Measurements from ENCODE around the gene LRRC70.

GRCh38 chr5:62576570-62577170 is 1.9 kb upstream of the LRRC70 start:
- no peak for TF ChIP-seq CTCF (conservative IDR thresholded peaks at IDR 0.05; ENCODE audit: low read length)
- no peak for TF ChIP-seq EZH2phosphoT487 (IDR thresholded peaks at IDR 0.05; ENCODE audit: borderline replicate concordance)
